Testis (tissue), 2 donors: Measurements from ENCODE around the gene FOXD4L1.
"Not testable (repeated sequence)": the region's sequence is repeated elsewhere in the genome, so short reads cannot be mapped to it uniquely, and the experiment has no call there.

ENCODE experiments used
- CTCF ChIP-seq, 3 experiments: fragments of 450-650 bp in 2 of 3; fragments of 200-600 bp in 1 of 3; sonication (generic) in 1 of 3; IDR thresholded peaks; one replicate each; pipeline ENCODE4 v1.5.1; 2016 to 2019; ENCODE audit warnings: antibody characterized with exemption in 3 of 3, mild to moderate bottlenecking in 2 of 3, moderate library complexity in 1 of 3
- POLR2A ChIP-seq: fragments of 450-650 bp; IDR thresholded peaks from one replicate; pipeline ENCODE4 v1.6.1; 2017; ENCODE audit warnings: antibody characterized with exemption, mild to moderate bottlenecking, moderate library complexity

GRCh38 chr2:113515457-113515856 lies 17.0 kb downstream of the FOXD4L1 start:
- not testable (repeated sequence) for TF ChIP-seq CTCF (IDR thresholded peaks at IDR 0.05); POLR2A
